OCI-LY1 (cell line): ENCODE data around the gene NTSR1.

Experiments used
- H2AFZ ChIP-seq: fragments of 200-600 bp; sonication (generic), shearing (Covaris generic); 2 replicates; pipeline ENCODE4 v1.6.0; 2014; ENCODE audit warnings: antibody characterized with exemption, mild to moderate bottlenecking, low read length
- H3F3A ChIP-seq: fragments of 200-600 bp; sonication (generic), shearing (Covaris generic); 2 replicates; pipeline ENCODE4 v1.6.0; 2014; ENCODE audit warnings: mild to moderate bottlenecking, antibody characterized with exemption, low read length, moderate library complexity; ENCODE audit not compliant: insufficient read depth
- H3K27ac ChIP-seq: fragments of 200-600 bp; sonication (generic); 2 replicates; pipeline ENCODE4 v1.5.1; 2014; ENCODE audit warnings: low read length, mixed run types, mild to moderate bottlenecking, low read depth; ENCODE audit not compliant: poor library complexity, severe bottlenecking
- H3K27me3 ChIP-seq: fragments of 200-600 bp; sonication (generic); 2 replicates; pipeline ENCODE4 v1.6.0; 2014; ENCODE audit warnings: antibody characterized with exemption, mild to moderate bottlenecking, low read length, moderate library complexity; ENCODE audit not compliant: insufficient read depth
- H3K36me3 ChIP-seq: fragments of 200-600 bp; sonication (generic); 2 replicates; pipeline ENCODE4 v1.6.1; 2014; ENCODE audit warnings: mild to moderate bottlenecking, antibody characterized with exemption, low read length, moderate library complexity, mixed read lengths; ENCODE audit not compliant: insufficient read depth
- H3K4me1 ChIP-seq: fragments of 200-600 bp; sonication (generic); 2 replicates; pipeline ENCODE4 v1.5.1; 2014; ENCODE audit warnings: mild to moderate bottlenecking, low read length, moderate library complexity; ENCODE audit not compliant: insufficient read depth, severe bottlenecking
- H3K4me2 ChIP-seq: fragments of 200-600 bp; sonication (generic), shearing (Covaris generic); 2 replicates; pipeline ENCODE4 v1.6.1; 2014; ENCODE audit warnings: low read length
- H3K4me3 ChIP-seq: fragments of 200-600 bp; sonication (generic); 2 replicates; pipeline ENCODE4 v1.5.1; 2014; ENCODE audit warnings: low read length, low read depth, mild to moderate bottlenecking, mixed read lengths; ENCODE audit not compliant: poor library complexity, severe bottlenecking
- H3K79me2 ChIP-seq: fragments of 200-600 bp; shearing (Covaris generic); 2 replicates; pipeline ENCODE4 v1.6.1; 2016; ENCODE audit warnings: mixed run types, low read length, mixed read lengths; ENCODE audit not compliant: insufficient read depth
- H3K9ac ChIP-seq: fragments of 200-600 bp; sonication (generic), shearing (Covaris generic); 2 replicates; pipeline ENCODE4 v1.6.1; 2014; ENCODE audit warnings: mild to moderate bottlenecking, low read length, mixed read lengths
- H3K9me2 ChIP-seq: fragments of 200-600 bp; sonication (generic), shearing (Covaris generic); 2 replicates; pipeline ENCODE4 v1.6.1; 2014; ENCODE audit warnings: low read depth, mild to moderate bottlenecking, low read length, mixed read lengths
- H3K9me3 ChIP-seq: fragments of 200-600 bp; shearing (Covaris generic); 2 replicates; pipeline ENCODE4 v1.6.1; 2014; ENCODE audit warnings: low read length, mixed read lengths
- H4K20me1 ChIP-seq: fragments of 200-600 bp; sonication (generic), shearing (Covaris generic); 2 replicates; pipeline ENCODE4 v1.6.0; 2016; ENCODE audit warnings: mild to moderate bottlenecking, low read length; ENCODE audit not compliant: insufficient read depth
- CTCF ChIP-seq: fragments of 200-600 bp; sonication (generic), shearing (Covaris generic); IDR thresholded peaks from 2 replicates; pipeline ENCODE4 v1.5.1; 2017; ENCODE audit warnings: mild to moderate bottlenecking, antibody characterized with exemption, low read length, moderate library complexity, mixed read lengths
- EZH2 ChIP-seq: fragments of 200-600 bp; sonication (generic), shearing (Covaris generic); IDR thresholded peaks from 2 replicates; pipeline ENCODE4 v1.8.0; 2017; ENCODE audit warnings: borderline replicate concordance, mixed run types, mild to moderate bottlenecking, antibody characterized with exemption, low read length, moderate library complexity, mixed read lengths

NTSR1 gene

GRCh38 chr20:62799036-62799435, 90.4 kb downstream of the NTSR1 start:
- Histone ChIP-seq H3K4me2 (no peak overlapping the region), H3K4me3 (no peak overlapping the region), H3K79me2 (no peaks in the 10 kb centered on the region), H3K9ac (no peak overlapping the region), H2AFZ (no peak overlapping the region), H3K36me3 (peaks cover 35% of the 10 kb centered on the region), H3F3A (no peaks in the 10 kb centered on the region; the same call in 1 of the 2 replicates), H3K27ac (no peak overlapping the region), H3K9me2 (no peaks in the 10 kb centered on the region), H3K9me3 (no peaks in the 10 kb centered on the region), H3K4me1 (peaks cover 26% of the 10 kb centered on the region), H3K27me3 (no peaks in the 10 kb centered on the region), H4K20me1 (no peaks in the 10 kb centered on the region)
- TF ChIP-seq CTCF: no peak
- TF ChIP-seq EZH2: no peak

DNA sequence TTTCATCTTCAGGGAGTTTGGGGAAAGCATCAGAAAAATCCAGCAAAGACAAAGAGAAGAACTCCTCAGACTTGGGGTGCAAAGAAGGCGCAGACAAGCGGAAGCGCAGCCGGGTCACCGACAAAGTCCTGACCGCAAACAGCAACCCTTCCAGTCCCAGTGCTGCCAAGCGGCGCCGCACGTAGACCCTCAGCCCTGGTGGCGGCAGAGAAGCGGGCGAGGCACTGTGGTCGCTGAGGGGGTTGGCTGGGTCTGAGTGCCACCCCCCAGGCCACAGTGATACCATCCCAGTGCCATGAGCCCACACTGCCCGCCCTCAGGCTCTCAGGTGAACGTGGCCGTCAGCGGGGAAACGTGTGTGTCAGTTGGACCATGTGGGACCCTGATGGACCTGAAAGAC, 90.8 kb downstream of the NTSR1 start:
- peaks cover 28% of the 10 kb centered on the region for H3K4me1 ChIP-seq
- H3K4me3 ChIP-seq: no peak overlapping the region
- H3F3A ChIP-seq: no peaks in the 10 kb centered on the region; the same call in 1 of the 2 replicates
- H3K9me3 ChIP-seq: no peaks in the 10 kb centered on the region
- no peaks in the 10 kb centered on the region for H3K79me2 ChIP-seq
- no peaks in the 10 kb centered on the region for H3K9me2 ChIP-seq
- no peak overlapping the region for H3K9ac ChIP-seq
- TF ChIP-seq EZH2 (no peak), CTCF (no peak)
- no peak overlapping the region for H3K27ac ChIP-seq
- peaks cover 35% of the 10 kb centered on the region for H3K36me3 ChIP-seq
- no peaks in the 10 kb centered on the region for H3K27me3 ChIP-seq
- H3K4me2 ChIP-seq: no peak overlapping the region
- H4K20me1 ChIP-seq: no peaks in the 10 kb centered on the region
- no peak overlapping the region for H2AFZ ChIP-seq

- H4K20me1 ChIP-seq: no peaks in the 10 kb centered on the region
- H3K27ac ChIP-seq: no peak overlapping the region
- no peaks in the 10 kb centered on the region for H3K9me3 ChIP-seq
- peaks cover 35% of the 10 kb centered on the region for H3K36me3 ChIP-seq
- TF ChIP-seq EZH2 (no peak), CTCF (no peak)
- H3K4me3 ChIP-seq: no peak overlapping the region
- no peaks in the 10 kb centered on the region for H3K27me3 ChIP-seq
- no peaks in the 10 kb centered on the region; the same call in 1 of the 2 replicates for H3F3A ChIP-seq
- H3K9me2 ChIP-seq: no peaks in the 10 kb centered on the region
- no peak overlapping the region for H3K9ac ChIP-seq
- H3K4me2 ChIP-seq: no peak overlapping the region
- no peak overlapping the region for H2AFZ ChIP-seq
- peaks cover 24% of the 10 kb centered on the region for H3K4me1 ChIP-seq
- no peaks in the 10 kb centered on the region for H3K79me2 ChIP-seq
These were observed 91.2 kb downstream of the NTSR1 start for GRCh38 chr20:62799873-62800272.
